T-helper 22 cell (primary cell): ENCODE measurements around the gene CCDC54.

Source experiments
- DNase-seq: peaks from one replicate; pipeline ENCODE4 v3.0.0-alpha.2; 2020; ENCODE audit warnings: low read depth

The CCDC54 gene

DNA sequence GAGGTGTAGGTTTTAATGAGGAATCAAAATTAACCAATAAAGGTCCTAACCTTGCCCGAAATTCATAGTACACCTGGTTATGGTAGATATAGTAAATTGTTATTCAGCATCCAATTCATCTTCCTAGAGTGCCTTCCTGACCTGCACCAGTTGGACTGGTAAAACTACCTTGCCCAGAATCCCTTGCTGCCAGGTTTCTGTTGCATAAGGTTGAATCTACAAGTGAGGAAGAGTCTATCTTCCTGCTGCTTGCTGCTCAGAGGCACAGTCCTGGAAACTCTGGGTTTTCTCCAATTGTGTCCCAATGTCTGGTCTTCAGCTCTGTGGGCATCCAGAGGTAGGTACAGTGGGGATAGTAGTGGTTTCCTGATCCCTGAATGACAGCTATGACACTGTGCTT is 17.3 kb downstream of the CCDC54 start:
- no peak for DNase-seq

DNA sequence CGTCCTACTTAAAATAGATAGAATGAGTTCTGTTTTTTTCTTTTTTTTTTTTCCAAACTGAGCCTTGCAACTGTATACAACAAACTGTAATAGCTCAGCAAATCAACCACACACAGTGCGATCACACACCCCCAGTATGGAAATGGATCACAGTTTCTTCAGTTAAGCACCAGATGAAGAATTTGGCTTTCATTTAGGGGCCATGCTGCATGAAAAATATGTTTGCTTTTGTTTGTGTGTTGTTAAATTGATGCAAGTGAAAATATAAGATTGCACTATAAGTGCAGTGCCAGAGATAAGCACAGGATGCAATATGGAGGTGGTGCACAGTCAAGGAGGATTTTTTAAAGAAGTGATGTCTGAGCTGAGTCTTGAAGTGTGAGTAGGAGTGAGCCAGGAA is 17.8 kb downstream of the CCDC54 start:
- DNase-seq, result no peak

DNA sequence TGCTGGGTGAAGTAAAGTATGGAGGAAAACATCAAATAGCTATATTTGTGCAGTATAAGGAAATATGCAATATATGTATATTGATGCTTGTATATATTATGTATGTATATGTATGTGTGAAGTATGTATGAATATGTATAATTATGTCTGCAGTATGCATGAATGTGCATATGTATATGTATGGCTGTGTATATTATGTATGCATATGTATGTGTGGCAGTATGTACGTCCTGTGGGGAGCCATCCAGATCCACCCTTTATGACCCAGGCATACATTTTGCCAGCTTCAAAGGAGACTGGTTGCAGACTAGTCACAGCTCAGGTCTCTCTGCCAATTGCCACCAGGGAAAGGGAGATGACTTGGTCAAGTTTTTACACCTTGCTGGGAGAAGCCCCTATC is 24.1 kb downstream of the CCDC54 start:
- no peak for DNase-seq

DNA sequence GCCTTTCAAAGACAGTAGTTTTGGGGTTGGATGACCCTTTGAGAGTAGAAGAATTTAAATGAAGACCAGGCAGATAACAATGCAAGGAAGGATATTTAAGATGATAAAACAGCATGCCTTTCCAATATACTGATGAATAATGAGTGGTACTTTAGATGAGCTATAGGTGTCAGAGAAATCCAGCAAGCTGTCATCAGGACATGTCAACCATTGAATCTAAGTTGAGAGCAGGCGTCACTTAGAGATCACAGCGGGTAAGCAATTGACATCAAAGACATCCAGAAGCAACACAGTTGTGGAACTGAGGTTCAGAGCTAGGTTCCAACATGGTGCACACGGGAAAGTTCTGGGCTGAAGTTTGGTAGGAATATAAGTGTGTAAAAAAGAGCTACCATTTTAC is 25.0 kb downstream of the CCDC54 start:
- DNase-seq, result no peak

DNA sequence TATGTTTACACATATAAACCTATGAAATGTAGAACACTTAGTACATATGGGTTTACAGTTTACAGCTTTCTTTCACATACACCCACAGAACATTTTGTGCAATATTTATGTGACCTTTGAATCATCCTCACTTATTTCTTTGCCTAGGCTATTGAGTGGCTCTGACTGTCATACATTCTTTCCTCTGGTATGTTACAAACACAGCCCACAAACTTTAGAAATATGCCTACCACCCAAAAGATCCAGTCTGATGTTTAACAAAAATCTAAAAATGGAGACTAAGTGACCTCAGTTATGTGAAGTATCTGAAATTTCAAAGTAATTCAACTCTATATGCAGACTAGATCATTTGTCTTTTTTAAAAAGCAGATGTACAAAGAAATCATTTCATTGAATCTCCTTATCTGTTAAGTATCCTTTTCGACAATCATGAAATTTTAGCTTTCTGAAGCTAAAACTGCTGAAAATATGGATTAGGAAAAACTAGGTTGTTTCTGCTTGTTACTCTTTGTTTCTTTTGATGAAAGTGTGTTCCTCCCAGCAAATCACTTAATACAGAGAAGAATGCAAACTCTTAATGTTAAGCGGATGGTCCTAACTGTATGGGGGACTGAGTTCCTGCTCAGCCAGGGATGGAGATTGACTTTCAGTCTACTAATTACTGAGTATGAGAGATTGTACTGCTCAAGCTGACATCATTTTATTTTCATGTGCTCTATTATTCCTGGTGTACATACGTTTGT is 27.7 kb downstream of the CCDC54 start:
- no peak for DNase-seq

DNA sequence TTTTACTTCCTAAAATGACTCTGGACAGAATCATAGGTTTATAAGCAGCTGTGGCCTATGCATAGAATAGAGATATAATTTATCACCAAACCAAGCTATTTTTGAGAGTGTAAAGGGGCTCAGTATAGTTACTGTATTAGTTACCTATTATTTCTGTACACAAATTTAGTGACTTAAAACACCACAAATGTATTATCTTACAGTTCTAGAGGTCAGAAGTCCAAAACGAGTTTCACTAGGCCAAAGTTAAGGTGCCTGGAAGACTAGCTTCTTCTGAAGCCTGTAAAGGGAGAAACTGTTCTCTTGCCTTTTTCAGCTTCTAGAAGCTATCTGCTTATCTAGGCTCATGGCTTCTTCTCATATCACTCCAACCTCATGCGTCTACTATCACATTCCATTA is 30.1 kb downstream of the CCDC54 start:
- DNase-seq, result no peak

DNA sequence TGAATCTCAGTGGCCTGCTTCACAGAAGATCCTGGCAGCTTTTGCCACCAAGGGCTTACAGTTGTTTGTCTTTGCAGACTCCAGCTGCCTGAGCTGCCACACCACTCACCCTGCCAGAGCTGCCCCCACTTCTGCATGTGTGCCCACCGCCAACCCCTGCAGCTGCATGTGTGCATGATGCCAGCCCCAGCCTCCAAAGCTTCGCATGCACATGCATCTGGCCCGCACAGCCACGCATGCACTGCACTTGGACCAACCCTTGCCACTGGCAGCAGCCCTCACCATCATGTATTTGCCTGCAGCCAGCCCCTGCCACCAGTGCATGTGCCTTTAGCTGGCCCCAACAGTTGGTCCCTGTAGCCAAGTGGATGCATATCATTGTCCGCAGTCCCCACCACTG is 31.3 kb downstream of the CCDC54 start:
- no peak for DNase-seq

DNA sequence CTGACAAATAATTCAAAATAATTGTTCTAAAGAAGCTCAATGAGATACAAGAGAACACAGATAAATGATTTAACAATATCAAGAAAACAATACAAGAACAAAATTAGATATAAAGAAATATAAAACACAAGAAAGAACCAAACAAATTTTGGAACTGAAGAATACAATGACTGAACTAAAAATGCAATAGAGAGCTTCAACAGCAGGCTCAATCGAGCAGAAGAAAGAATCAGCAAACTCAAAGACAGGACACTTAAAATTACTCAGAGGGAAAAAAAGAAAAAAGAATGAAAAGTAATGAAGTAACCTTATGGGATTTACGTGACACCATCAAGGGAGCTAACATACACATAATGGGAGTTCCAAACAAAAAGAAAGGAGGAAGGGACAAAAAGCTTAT is 32.1 kb downstream of the CCDC54 start:
- no peak for DNase-seq

DNA sequence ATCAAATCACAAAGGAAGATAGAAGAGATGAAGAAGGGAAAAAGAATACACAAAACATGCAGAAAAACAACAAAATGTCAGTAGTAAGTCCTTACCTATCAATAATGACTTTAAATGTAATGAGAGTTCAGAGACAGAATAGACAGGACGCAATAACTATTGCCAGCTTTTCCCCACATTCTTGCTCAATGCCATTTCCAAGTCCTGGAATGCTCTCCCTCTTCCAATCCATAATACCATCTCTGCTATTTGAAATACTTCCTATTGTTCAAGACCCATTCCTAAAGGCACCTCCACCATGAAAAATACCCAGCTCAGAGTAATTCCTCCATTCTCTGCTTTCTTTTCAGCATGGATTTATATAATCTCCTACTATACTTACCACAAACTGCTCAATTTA is 33.4 kb downstream of the CCDC54 start:
- DNase-seq, result no peak

DNA sequence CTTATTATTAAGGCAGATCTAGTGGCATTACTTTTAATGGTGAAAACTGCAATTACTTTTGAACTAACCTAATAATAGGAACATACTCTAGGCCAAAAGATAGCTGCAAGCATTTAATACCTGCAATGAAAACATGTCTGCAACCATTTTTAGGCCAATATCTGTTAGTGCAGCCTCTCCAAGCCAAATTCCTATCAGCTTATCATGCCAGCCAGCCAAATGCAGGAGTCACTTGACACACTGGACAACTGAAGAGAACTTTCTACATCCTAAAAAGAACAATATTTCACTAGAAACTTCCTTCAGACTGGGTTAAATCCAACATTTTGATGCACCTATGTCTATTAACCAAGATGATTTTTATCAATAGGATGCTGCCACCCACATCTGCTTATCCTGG is 33.8 kb downstream of the CCDC54 start:
- no peak for DNase-seq

DNA sequence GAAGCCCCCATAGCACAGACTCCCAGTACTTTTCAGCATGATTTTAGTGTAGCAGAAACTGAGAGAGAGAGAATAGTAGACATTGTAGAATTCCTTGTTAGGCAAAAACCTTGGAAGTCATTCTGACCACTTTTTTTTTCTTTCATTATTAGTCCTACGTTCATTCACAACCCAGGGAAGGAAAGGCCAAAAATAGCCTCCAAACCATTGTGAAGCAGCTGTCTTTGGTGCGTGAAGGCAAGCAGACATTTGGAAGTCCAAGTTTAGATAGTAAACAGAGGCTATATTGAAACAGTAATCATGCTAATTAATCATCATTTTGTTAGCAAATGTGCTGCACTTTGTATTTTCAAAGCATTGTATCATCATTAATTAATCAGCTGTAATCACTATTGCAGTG is 34.5 kb downstream of the CCDC54 start:
- no peak for DNase-seq

DNA sequence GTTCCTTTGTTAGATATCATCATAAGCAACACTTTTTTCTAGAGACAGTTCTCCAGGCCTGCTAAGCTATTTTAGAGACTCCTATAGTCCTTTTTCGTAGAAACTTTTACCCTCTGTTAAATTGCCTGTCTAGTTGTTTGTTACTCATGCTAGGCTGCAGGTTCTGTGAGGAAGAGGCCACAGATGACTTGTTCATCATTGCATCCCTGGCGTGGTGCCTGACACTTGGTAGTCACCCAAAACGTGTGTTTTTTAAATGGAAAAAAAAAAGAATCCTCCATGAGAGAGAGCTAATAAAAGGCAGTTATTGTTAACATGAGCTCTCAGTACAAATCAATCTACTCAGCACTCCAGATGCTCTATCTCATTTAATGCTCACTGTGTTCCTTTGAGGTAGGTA is 35.1 kb downstream of the CCDC54 start:
- no peak for DNase-seq

DNA sequence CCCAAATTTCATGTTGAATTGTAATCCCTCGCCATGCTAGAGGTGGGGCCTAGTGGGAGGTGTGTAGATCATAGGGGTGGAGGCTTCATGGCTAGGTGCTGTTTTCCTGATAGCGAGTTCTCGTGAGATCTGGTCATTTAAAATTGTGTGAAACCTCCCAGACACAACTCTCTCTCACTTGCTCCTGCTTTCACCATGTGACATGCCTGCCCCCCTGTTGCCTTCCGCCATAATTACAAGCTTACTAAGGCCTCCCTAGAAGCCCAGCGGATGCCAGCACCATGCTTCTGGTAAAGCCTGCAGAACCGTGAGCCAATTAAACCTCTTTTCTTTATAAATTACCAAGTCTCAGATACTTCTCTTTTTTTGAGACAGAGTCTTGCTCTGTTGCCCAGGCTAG is 36.0 kb downstream of the CCDC54 start:
- no peak for DNase-seq

DNA sequence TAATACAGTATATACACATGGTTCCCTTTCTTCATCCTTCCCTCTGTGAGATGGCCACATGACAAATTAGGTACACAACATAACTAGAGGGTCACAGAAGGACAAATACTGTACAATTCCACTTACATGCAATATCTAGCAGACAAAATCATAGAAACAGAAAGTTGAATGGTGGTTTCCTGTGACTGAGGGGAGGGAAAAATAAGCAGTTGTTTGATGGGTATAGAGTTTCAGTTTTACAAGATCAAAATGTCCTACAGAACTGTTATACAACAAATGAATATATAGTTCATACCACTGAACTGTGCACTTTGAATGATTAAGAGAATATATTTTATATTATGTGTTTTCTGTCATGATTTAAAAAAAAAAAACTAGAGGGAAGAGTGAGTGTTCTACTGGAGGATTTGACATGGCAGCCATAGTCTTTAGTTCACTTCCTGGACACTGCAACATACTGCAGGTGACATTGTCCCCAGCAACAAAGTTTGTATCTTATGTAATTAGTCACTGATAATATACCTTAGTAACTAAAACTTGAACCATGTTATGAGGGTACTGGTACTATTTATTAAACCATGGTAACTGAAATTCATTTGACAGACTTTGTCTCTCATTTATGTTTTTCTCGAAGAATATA is 37.2 kb downstream of the CCDC54 start:
- DNase-seq, result no peak

DNA sequence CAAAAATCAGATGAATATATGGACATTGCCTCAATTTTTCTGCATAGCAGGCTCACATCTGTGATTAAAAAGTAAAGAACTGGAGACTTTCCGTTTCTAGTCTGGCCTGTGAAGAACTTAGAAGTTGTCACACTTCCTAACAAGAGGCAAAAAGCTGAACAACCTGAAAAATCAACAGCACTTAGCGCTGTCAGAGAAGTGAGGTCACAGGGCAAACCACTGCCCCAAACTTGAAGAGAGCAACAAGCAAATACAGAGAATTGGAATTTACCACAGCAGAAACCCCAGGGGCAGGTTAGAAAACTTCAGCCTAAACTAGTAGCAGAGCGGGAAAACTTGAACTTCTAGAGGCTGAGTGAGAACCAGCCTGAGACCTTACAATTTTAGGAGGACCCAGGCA is 38.9 kb downstream of the CCDC54 start:
- no peak for DNase-seq

DNA sequence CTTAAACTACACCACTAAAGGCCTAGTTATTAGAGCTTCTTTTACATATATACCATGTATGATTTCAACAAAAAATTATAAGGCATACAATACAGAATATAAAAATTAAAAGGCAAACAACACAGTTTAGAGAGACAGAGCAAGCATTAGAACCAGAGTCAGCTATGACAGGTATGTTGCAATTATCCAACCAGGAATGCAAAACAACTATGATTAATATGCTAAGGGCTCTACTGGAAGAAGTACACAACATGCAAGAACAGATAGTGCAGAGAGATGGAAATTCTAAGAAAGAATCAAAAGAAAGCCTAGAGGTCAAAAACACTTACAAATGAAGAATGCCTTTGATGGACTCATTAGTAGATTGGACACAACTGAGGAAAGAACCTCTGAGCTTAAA is 39.6 kb downstream of the CCDC54 start:
- no peak for DNase-seq

DNA sequence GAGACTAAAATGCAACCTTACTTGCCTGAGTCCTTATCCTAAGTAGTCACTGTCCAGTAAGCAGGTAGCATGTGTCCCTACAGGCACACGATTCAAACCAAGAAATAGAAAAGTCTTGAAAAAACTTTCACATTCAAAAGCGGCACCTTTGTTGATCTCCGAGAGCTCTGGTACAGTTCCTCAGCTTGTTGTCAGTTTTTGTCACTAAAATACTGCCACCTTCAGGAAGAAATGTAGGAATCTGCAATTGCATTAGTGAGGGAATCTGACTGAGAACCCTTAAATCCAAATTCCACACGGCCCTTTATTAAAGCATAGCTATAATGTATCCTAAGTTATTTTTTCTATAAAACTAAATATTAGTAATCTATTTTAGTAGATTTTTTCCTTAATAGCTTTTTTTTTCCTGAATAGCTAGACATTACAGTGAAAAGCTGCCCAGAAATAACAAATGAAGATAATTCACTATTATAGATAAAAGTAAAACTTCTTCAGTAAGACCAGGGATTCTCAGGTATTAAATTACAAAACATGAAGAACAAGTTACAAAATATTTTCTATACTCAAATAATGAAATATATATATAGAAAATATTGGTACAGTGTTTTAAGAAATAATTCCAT is 44.0 kb downstream of the CCDC54 start:
- no peak for DNase-seq

DNA sequence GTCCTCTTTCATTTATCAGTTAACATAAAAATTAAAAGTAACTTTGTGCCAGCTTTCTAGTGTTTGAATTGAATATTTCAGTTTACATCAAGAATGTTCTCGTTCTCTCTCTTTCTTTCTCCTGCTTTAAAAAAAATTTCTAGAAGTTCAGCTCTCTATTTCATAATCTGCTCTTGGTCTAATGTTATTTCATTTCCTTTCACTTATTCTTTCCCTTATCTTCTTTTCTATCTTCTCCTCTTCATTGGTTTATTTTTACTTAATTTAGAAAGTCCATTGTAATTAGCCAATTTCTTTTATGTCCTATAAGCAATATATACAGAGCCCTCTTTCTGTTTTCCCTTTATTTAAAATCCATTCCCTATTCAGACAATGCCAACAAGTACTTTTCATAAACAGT is 44.6 kb downstream of the CCDC54 start:
- DNase-seq, result no peak

DNA sequence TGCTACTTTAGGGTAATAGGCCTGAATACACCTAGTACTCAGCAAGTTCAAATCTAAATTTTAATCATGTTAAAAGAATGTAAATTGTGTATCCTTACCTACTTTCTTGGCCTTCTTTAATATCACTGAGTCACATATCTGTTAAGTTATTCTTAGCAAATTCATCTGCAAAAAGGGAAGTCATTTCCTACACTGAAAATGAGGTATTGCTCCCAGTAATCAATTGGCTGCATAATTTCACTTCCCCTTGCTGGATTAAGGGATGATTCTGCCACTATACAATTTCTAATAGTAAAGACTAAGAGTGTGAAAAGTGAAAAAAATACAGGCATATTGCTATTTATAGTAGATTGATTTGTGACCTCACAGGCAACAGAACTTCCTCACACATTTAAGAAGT is 47.8 kb downstream of the CCDC54 start:
- no peak for DNase-seq

DNA sequence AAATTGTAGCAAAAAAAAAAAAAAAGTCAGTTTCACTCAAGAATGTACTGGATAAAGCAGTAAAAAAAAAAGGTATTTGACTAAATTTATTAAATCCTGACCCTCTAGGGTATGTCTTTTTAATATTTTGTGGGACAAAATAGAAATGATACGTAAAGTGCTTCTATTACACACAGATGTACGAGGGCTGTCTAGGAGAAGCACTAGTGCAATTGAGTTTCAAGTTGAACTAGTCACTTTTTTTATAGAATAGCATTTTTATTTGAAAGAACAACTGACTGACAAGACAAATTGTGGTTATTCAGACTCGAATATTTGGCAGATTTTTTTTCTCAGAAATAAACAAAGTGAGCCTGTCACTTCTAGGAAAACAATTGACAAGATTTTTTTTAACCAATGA is 49.0 kb downstream of the CCDC54 start:
- no peak for DNase-seq
